ENCODE measurements around the gene ZNF664.
A peak's percentile ranks its signal among the peaks of the same experiment; 100 is the strongest.

ZNF664 gene

DNA sequence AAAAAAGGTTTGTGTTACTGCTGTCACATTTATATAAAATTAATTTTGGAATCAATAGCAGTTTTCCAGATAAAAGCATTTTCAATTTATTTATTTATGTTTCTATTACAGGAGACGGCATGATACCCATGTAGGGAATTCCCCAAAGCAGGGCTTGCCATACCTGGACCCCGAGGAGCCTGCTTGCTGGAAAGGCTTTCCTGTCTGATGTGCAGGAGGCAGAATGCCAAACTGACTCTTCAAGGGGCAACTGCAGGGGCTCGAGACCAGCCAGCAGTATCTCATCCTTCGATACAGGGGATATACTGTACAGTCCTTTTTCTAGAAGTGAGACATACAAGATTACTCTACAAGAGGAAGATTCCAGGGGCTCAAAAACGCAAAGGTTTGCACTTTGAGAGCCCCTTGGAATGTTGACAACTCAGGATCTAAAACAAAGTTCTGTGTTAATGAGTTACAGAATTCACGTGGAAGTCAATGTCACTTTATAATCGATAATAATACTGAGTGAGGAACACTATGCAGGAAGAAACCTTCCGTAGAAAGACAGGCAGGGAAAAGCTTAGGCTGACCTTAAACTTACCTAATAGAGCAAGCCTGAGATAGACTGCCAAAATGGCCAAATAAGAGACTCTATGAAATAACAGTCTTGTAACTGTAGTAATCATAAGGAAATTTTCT lies 38.6 kb downstream of the ZNF664 start:
- DNase-seq, result no peak

DNA sequence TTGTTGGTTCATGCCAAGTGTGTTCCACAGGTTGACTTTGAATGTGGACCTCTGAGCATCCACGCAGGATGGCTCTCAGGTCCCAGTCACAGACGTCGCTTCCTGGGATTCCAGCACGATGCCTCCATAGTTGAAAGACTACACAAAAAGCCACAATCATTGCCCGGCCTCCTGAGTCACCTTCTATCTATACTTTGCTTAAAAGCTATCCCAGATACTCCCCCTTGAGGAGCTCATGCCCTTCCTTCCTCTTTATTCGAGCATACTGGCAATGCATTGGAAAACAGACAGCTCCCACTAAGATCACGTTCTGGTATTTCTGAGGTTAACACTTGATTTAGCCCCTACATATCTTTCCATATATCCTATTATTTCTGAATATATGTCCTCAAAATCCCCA lies 40.1 kb downstream of the ZNF664 start:
- peak; percentile 24 to 52 for DNase-seq

DNA sequence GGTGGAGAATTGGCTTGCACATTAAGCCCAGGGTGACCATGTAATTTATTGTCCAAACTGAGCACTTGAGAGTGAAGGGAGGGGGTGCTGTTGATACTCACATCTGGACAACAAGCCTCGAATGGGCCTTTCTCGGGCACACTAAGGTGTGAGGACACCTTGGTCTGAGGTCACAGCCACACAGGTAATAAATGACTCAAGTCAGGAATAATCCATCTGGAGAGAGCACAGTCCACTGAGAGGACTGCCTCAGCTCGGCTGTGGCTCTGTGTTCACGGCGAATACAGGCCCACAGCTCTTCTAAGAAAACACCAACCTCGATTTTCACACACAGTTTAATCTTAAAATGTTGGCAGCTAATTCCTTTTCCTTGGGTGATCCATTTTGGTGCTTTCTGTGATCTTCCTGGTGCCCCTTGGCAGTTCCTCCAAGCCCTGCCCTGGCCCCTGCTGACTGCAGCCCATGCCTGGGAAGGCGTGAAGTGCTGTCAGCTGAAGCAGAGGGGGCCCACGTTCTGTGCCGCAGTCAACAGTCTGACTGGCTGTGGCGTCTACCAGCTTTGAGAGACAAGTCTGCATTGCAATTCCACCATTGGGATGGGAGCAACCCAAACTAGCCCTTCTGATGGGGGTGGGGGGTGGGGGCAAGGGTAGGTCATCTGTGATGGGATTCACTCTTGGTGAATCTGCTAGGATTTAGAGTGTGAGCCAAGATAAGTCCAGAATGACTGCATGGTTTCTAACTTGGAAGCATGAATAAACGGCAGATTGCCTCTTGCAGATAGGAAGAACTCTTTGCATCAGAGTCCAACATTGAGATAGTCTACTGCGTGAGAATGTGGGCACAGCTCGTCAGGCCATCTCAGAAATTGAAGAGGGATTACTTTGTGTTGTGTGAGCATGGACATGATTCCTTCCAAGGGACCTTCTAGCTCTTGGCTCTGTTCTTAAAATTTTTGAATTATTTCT lies 42.8 kb downstream of the ZNF664 start:
- DNase-seq, result no peak

DNA sequence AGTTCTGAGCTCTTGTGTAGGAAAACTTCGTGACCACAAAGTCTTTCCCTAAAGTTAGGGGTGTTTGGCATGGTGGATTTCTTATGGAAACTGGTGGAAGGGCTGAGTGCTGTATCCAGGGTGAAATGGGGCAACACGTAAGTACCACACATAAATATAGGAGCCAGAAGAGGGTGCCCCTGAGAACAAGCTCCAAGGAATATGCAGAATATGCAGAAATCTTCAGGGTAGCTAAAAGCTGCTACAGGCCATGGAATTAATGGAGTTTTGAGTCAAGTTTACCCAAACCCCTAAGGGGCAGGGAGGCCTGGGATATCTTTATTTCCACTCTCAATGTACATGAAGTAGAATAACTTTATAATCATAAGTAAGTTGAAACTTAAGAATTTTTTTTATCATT lies 44.0 kb downstream of the ZNF664 start:
- DNase-seq, result peak in 1 of 2 experiments; percentile 6

DNA sequence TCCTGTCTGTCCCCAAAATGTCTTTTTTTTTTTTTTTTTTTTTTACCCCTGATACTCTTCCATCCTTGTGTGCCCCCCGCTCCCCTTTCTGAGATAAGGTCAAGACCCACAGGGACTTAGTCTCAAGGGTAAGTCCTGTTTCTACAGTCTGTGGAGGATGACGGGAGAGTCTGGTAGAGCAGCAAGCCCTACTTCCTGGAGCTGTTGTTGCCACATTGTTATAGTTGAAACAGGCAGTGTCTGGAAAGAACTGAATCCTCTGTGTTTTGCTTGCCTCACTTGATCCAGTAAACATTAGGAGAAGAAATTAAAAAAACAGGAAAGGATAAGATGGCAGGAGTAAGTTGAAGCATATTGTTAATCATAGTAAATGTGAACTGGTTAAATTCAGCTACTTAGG lies 45.5 kb downstream of the ZNF664 start:
- DNase-seq, result peak in 1 of 2 experiments; percentile 9

DNA sequence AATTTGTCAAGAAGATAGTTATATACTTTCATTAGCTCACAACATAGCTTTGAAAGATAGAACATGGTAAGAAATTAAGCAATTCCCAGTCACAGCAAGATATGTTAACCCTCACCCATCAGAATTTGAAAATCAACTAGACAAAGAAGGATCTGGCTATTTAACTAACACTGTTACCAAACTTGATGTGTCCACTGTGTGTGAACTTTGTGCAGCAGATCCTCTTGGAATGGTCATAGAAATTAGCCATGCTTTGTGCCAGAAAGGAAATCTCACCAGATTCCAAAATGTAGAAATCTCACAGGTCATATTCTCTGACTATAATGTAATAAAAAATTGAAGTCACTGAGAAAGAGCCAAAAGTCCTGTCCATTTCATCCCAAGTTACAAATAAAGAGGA lies 46.1 kb downstream of the ZNF664 start:
- DNase-seq, result no peak

DNA sequence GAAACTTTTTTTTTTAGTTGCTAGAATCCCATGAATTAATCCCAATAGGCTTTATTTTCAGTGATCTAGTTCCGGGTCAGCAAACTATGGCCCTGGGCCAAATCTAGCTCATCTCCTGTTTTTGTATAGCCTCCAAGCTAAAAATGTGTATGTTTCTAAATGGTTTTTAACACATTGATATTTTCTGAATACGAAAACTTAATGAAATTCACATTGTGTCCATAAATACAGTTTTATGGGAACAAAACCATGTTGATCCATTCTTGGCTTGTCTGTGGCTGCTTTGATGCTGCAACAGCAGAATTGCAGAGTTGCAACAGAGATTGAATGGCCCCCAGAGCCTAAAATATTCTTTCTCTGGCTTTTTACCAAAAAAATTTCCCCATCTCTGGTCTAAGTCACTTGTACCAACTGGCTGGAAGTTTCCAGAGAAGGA lies 47.5 kb downstream of the ZNF664 start:
- DNase-seq, result no peak

DNA sequence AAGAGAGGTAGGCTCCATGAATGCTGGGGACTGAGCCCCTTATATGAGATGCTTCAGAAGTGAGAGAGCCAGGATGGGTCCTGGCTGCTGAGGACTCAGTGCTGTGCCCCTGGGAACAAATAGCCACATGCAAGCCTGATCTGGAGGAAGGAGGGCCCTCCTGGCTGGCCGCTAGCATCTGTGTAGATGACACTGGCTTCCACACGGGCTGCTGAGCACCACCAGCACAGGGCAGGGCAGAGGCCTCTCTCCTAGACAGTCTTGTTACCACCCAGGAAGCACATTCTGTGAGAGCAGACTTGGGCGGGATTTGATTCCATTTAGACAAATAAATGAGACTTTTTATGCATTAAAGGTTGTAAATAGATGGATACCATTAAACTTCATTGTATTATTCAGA lies 48.0 kb downstream of the ZNF664 start:
- no peak for DNase-seq

DNA sequence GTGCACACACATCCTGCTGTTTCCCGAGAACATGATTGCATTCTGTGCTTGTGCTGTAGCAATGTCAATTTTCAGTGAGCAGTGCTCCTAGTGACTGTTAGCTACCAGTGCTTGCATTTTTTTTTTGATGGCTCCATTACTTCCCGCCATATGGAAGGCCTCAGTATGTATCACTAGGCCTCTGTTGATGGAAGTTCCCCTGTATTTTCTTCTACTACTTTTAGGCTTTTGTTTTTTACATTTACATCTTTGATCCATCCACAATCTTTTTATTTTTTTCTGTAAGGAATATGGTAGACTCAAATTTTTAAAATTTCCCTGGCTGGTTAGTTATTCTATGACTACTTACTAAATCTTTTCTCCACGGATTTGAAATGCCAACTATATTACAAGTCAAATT lies 49.1 kb downstream of the ZNF664 start:
- no peak for DNase-seq

DNA sequence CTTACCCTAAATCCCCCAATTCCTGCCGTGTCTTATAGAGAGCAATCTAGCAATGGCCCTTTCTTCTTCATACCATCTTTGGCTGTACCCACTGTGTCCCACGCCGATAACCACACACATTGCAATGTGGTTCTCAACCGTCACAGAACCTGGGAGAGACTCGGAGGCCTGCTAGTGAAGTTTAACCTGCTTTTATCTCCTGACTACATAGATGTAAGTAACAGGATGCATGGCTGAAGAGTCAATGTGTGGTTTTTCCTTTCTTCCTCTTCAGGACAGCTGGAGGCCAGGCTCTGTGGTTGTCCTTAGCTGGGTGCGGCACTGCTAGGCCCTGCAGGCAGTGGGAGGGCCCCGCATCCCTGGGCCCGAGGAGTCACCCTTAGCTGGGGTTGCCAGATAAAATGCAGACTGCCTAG lies 51.3 kb downstream of the ZNF664 start:
- DNase-seq, result peak; percentile 77 to 80

DNA sequence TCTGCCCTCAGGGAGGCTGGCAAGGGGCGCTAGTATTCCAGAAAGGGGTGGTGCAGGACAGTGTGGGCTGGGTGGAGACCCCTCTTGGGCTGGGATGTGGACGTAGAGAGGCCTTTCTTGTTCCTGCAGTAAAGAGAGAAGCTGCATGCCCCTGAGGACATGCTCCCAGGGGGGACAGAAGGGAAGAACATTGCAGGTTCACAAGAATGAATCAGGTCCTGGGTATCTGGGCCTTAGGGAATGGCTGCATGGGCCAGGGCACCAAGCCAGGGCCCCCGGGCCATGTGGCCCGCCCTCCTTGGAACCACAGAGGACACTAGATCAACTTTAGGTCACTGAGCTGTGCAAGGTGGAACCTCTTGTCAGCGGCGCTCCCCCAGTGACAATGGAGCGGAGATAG lies 51.8 kb downstream of the ZNF664 start:
- no peak for DNase-seq

DNA sequence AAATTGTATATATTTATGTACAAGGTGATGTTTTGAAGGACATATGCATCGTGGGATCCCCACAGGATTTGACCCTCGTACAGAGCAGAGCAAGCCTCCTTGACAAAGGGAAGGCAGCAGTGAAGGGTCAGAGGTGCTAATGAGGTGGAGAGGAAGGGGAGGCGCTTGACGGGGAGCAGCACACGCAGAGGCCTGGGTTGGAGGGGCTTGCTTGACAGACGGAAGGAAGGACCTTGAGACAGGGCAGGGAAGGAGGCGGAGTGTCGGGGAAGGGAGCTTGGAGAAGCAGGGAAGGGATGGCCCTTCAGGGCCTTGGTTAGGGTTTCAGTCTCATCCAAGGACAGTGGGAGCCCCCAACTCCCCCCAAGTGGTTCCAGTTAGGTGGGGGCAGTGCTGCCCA lies 52.6 kb downstream of the ZNF664 start:
- no peak for DNase-seq

DNA sequence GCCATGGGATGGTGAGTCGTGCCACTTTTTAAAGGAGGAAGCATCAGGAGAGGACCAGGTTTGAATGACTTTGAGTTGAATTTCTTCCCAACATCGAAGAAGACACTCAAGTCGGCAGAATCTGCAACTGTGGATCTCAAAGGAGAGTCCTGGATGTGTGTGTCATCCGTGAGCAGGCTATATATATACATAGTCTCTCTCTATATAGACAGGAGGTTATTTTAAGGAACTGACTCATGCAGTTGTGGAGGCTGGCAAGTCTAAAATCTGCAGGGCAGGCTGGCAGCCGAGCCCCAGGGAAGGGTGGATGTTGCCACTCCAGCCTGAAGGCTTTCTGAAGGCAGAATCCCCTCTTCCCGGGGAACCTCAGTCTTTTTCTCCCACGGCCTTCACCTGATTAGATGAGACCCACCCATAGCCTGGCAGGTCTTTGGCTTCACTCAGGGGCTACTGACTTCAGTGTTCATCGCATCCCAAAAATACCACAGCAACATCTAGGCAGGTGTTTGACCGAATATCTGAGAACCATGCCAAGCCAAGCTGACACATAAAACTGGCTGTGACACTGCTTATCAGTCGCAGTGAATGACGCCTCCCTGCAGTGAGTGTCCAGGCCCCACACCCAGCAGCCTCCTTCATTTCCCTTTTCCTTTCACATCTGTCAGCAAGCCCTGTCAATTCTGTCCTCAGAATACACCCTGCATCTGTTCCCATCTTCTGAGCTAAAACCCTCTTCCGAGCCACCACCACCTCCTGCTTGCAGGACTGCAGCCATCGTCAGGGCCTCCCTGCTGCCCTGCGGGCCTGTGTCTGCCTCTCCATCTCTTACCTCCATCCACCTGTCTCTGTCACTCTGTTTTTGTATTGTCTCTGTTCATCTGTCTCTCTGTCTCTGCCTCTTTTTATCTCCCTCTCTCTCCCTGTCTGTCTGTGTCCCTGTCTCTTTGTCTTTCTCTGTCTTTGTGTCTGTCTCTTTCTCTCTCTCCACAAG lies 54.0 kb downstream of the ZNF664 start:
- peak; percentile 51 to 67 for DNase-seq

DNA sequence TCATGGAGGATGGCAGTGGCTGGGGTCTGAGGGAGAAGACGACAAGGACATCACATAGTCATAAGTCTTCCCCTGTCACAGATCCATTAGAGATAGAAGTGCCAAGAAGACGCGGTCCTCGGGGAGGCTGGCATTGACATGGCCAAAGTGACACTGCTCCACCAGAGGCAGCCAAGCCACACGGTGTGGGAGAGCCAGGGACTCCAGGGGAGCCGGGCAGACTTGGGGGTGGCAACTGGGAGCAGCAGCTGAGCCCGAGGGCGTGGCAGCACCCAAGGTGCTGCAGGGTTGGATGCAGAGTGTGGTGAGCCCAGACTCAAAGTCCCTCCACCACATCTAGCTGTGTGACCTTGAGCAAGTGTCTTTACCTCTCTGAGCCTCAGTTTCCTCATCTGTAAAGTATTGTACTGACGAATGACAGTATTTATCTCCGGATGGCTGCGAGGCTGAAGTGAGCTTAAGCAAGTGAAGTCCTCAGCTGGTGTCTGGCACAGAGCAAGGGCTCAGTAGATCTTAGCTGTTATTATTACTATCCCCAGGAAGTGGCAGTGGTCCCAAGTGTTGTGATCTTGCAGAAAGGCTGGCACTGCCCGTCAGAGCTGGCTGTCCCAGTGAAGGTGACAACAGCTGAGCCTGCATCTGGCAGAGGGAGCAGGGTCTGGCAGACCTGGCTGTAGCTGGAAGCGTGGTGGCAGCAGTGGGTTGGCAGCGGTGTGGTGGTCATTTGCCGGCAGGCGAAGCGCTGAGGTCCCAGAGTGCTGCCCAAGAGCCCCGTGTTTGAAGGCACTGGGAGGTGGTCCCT lies 54.9 kb downstream of the ZNF664 start:
- DNase-seq, result no peak

DNA sequence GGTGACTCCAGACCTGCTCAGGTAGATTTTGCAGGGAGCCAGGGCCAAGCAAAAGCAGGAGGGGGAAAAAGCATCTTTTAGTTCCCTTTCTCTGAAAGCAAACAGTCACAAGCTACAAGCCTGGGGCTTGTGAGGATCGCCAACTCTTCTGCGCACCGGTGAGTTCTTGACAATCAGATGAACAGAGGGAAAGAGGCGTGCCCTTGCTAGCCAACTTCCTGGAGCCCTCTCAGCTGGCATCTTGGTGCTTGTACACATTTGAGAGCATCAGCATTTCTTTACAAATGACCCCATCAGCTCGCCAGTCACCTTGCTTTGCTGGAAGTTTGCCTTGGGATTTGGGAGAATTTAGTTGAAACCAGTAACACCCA lies 55.5 kb downstream of the ZNF664 start:
- DNase-seq, result no peak

DNA sequence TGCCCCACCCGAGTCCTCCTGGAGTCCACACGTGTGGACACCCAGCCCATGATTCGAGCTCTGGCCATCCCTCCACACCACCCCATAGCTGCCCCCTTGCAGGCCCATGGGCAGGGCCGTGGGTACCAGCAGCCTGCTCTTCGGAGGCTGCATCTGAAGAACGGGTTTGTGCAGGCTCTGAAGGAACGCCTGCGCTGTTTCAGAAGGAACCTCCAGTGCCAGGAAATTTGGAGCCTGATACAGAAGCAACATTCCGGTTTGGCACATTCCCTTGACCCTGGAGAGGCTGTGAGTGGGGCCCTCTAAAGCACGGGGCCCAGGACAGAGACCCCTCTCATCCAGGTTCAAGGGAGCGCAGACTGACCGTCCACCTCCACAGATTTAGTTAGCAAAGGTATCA lies 57.0 kb downstream of the ZNF664 start:
- DNase-seq, result no peak

DNA sequence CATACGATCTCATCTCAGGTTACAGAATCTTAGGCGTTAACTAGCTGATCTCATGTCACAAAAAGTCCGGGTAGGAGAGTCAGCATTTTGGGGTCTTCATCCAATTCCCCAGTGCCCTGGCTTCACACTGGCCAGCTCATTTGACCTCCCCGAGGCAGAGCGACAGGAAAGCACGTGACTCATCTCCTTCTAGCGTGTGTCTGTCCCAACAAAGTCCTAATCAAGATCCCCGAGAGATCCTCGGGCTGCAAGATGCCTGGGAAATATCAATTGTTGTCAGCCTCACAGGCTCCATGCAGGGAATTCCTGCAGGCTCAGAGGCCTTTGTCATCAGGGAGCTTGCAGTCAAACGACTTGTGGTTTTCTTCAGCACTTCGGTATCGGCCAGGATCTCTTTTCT lies 57.5 kb downstream of the ZNF664 start:
- no peak for DNase-seq

DNA sequence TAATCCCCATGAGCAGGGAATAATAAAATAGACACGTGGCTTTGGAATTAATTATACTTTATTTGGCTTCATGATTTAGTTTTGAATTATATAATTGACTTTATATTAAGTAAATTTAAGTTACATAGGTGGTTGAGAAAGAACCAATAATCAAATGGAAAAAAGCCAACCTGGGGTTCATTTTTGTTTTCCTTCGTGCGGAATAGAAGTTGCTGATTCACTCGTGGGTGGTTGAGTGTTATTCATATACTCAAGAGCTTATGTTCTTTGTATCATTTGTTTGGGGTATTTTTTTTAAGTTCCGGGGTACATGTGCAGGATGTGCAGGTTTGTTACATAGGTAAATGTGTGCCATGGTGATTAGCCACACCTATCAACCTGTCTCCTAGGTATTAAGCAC lies 58.0 kb downstream of the ZNF664 start:
- no peak for DNase-seq

DNA sequence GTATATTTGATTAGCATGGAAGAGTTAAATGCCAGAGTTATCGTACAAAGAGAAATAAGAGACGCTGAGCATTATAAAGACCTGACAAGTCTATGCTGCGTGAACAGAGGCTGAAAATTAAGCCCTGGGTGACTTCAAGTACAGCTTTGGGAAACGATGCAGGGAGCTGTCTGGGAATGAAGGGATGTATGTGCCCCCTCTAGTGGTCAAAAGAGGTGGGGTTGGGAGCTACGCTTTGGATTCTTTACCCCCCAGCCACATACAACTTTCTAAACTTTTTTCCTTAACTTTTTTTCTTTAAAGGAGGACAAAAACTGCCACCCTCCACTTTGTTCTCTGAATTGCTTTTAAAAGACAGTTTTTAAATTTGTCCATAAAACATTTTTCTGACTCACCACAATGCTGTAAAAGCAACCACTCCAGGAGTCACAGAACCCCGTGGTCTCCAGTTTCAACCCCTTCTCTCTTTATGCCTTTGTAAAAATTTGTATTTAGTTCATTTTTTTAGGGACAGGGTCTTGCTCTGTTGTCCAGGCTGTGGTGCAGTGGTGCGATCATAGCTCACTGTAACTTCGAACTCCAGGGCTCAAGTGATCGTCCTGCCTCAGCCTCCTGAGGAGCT lies 59.4 kb downstream of the ZNF664 start:
- peak; percentile 61 to 80 for DNase-seq

DNA sequence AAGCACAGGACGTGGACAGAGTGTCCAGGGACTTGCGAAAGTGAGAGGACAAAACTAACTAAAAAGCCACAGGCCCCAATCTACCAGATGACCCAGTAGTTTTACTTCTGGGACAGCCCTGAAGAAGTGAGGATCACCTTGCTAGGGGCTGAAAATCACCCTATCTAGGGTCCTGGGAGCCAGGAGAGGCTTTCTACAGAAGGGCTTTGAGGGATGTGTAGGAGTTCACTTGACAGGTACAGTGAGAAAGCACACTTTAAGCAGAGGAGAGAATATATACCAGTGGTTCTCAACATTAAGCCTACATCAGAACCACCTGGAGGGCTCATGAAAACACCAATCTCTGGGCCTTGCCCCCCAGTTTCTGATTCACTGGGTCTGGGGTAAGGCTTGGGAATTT lies 60.8 kb downstream of the ZNF664 start:
- DNase-seq, result no peak

DNA sequence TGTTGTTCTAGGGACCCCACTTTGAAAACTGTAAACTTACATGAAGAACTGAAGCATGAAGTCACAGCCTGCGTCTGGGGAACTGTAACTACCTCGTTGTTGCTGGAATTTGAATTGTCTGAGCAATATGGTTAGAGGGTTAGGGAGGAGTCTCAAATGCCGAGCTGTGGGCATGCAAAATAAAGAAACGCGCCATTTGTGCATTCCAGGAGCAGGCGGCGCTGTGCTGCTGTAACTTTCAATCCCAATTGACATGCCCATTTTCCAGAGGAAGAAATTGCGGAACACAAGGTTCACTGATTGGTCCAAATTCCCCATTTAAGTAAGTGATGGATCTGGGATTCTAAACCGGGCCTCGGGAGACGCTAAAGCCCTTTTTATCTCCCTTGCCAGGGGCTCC lies 61.3 kb downstream of the ZNF664 start:
- DNase-seq, result no peak

DNA sequence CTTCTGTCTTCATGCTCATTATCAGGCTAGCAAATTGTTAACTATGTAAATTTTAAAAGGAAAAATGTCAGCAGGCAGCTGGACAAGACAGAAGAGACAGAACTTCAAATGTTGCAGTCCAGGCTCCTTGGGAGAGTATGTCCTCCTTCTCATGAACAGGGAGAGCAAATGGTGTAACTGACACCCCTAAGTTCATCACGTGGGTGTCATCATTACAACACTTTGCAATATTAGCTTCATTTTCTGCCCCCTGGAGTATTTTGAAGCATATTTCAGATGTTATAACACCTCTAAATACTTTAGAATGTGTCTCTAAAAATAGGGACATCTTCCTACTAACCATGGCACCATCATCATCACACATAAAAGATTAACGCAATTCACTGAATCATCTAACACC lies 62.1 kb downstream of the ZNF664 start:
- DNase-seq, result no peak
